ENCODE measurements around the gene GLI2.

- TF ChIP-seq, protein P1, sequence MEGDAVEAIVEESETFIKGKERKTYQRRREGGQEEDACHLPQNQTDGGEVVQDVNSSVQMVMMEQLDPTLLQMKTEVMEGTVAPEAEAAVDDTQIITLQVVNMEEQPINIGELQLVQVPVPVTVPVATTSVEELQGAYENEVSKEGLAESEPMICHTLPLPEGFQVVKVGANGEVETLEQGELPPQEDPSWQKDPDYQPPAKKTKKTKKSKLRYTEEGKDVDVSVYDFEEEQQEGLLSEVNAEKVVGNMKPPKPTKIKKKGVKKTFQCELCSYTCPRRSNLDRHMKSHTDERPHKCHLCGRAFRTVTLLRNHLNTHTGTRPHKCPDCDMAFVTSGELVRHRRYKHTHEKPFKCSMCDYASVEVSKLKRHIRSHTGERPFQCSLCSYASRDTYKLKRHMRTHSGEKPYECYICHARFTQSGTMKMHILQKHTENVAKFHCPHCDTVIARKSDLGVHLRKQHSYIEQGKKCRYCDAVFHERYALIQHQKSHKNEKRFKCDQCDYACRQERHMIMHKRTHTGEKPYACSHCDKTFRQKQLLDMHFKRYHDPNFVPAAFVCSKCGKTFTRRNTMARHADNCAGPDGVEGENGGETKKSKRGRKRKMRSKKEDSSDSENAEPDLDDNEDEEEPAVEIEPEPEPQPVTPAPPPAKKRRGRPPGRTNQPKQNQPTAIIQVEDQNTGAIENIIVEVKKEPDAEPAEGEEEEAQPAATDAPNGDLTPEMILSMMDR (conservative IDR thresholded peaks at IDR 0.05 in 1 of 2, IDR thresholded peaks at IDR 0.05 in 1 of 2; ENCODE audit: extremely low read depth in 1 of 2, insufficient read depth in 1 of 2, low read depth in 1 of 2, low read length in 2 of 2), result no peak
- no peak for TF ChIP-seq EZH2 (IDR thresholded peaks at IDR 0.05; ENCODE audit: borderline replicate concordance, low read length)
Observed at GRCh38 chr2:120763508-120763907, 27.8 kb downstream of the GLI2 start.

Measured in mammary epithelial cell (primary cell).